Bronchial epithelial cell (primary cell): ENCODE results near the gene LRGUK. TPM values are rescaled to one million over a fixed set of nuclear protein-coding genes. Genes with fewer than 3 reads are reported as not detected.

ENCODE experiments used
- DNase-seq: peaks from one replicate; pipeline ENCODE4 v3.0.0-alpha.2; 2010; ENCODE audit warnings: low read depth
- FAIRE-seq: peaks from 2 replicates; lab custom pipeline; 2011; peaks lifted over from hg19 to GRCh38; lab: Jason Lieb, UNC
- H3K27me3 ChIP-seq: 2 replicates; pipeline ENCODE4 v1.5.1; 2011; ENCODE audit warnings: low read length; ENCODE audit not compliant: control insufficient read depth, insufficient read depth
- H3K36me3 ChIP-seq: 2 replicates; pipeline ENCODE4 v1.5.1; 2011; ENCODE audit warnings: low read length; ENCODE audit not compliant: control insufficient read depth, insufficient read depth
- H3K4me3 ChIP-seq: 2 replicates; pipeline ENCODE4 v1.5.1; 2011; ENCODE audit warnings: mild to moderate bottlenecking, low read depth, low read length, control low read depth
- total RNA-seq: library from RNA; depleted of rRNA; stranded (reverse); fragments of >200 nt; gene quantifications from 2 replicates; pipeline ENCODE4 v1.2.1, GENCODE V29; 2014
- TF ChIP-seq, protein P1 (sequence below): IDR thresholded peaks from 2 replicates; pipeline ENCODE4 v1.5.1; 2011; ENCODE audit warnings: mild to moderate bottlenecking, moderate library complexity, low read length, control low read depth, inconsistent platforms; ENCODE audit not compliant: insufficient read depth, severe bottlenecking

LRGUK gene
- total RNA-seq, 1 donor from 2014 or later, result under 0.01 TPM

DNA sequence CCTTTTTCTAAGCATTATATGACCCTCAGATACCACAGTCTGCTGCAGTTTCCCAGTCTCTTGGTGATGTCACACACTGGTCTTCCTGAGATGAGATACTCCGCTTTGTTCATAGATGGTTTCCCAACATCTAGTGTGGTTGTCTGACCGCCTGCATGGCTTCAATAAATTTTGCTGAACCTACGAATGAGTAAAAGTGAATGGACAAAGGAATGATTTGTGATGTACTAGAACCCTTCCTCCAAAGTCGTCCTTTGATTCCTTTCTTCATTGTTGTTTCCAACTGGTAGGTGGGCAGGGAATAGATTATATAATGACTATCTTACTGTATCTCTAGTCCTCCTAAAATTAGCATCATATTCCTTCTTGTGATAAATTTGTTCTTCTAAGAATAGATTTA, 107.1 kb downstream of the LRGUK start:
- no peak for FAIRE-seq
- no peaks in the 10 kb centered on the region for H3K36me3 ChIP-seq
- no peak for DNase-seq
- TF ChIP-seq, protein P1, sequence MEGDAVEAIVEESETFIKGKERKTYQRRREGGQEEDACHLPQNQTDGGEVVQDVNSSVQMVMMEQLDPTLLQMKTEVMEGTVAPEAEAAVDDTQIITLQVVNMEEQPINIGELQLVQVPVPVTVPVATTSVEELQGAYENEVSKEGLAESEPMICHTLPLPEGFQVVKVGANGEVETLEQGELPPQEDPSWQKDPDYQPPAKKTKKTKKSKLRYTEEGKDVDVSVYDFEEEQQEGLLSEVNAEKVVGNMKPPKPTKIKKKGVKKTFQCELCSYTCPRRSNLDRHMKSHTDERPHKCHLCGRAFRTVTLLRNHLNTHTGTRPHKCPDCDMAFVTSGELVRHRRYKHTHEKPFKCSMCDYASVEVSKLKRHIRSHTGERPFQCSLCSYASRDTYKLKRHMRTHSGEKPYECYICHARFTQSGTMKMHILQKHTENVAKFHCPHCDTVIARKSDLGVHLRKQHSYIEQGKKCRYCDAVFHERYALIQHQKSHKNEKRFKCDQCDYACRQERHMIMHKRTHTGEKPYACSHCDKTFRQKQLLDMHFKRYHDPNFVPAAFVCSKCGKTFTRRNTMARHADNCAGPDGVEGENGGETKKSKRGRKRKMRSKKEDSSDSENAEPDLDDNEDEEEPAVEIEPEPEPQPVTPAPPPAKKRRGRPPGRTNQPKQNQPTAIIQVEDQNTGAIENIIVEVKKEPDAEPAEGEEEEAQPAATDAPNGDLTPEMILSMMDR, result no peak
- H3K27me3 ChIP-seq, result no peaks in the 10 kb centered on the region
- H3K4me3 ChIP-seq, result no peak overlapping the region

DNA sequence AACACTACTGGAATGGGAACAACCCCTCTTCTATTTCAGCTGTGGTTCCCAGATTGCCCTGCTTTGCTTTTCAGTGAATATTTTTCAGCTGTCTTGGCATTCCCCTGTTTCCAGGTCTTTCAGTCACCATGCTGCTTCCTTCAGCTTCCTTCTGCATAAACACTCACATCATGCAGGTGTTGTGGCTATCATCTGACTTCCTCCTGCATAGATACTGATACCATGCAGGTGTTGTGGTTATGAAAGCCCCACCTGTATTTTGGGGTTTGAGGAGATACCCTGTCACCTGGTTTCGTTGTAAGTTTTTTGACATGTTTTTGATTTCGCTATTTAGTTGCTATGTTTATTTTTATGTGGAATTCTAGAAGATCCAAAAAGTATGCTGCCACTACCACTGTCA, 118.1 kb downstream of the LRGUK start:
- FAIRE-seq (no peak), DNase-seq (no peak)
- Histone ChIP-seq H3K4me3 (no peak overlapping the region), H3K36me3 (no peaks in the 10 kb centered on the region), H3K27me3 (no peaks in the 10 kb centered on the region)
- TF ChIP-seq, protein P1, result no peak

DNA sequence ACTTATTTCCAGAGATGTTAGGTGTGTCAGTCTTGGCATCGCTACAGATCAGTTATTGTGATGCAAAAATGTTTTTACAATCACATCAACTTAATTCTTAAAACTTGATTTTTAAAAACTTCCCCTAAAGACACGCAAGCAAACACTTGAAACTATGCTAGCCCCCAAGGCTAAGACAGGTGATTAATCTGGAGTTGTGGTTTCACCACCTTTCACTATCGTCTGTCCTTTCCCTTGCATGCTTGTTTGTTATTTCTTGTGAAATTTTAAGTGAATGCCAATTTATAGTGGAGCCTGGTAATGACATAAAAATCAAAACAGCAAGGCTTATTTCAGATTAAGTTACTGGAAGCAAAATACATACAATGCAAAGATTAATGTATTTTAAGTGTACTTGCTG, 119.2 kb downstream of the LRGUK start:
- FAIRE-seq (no peak), DNase-seq (no peak)

DNA sequence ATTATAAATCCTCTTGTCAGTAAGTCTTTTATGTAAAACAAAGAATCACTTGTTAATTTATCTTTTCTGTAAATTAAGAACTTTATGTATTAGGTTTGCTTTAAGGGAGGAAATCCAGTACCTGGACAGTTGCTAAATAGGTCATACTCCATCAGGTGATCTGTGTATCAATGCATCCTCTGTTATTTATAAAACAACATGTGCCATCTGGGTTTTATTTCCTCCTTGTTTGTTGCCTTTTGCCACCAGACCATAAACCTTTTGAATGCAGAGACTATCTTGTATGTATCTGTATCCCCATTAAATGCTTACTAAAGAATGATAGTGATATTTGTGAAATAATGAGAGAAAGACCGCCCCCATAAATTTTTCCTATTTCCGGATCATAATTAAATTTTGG, 119.6 kb downstream of the LRGUK start:
- DNase-seq (no peak), FAIRE-seq (no peak)
- TF ChIP-seq, protein P1, result no peak
- no peaks in the 10 kb centered on the region for H3K36me3 ChIP-seq
- H3K4me3 ChIP-seq, result no peak overlapping the region
- H3K27me3 ChIP-seq, result no peaks in the 10 kb centered on the region

More for the DNA sequence above, 119.2 kb downstream of the LRGUK start:
- Histone ChIP-seq H3K36me3 (no peaks in the 10 kb centered on the region), H3K27me3 (no peaks in the 10 kb centered on the region), H3K4me3 (no peak overlapping the region)
- TF ChIP-seq, protein P1, result no peak

DNA sequence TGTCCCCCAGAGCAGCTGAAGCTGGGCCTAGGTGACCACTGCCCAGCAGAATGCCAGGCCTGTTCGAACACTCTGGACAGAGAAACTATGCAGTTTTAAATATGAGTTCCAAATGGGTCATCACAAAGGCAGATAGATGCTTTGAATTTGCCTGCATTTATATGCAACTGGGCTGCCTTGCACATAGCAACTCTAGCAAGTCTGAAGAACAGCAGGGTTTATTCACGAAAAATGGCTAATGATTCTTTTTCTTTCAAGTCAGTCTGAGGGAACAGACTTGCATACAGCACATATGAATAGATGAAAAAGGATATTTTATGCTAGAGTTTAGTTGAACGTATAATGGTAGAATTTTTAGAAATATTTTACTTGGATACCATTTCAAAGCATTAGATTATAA, 121.1 kb downstream of the LRGUK start:
- DNase-seq (no peak), FAIRE-seq (no peak)
- TF ChIP-seq, protein P1, result no peak
- H3K36me3 ChIP-seq, result no peaks in the 10 kb centered on the region
- no peaks in the 10 kb centered on the region for H3K27me3 ChIP-seq
- no peak overlapping the region for H3K4me3 ChIP-seq

DNA sequence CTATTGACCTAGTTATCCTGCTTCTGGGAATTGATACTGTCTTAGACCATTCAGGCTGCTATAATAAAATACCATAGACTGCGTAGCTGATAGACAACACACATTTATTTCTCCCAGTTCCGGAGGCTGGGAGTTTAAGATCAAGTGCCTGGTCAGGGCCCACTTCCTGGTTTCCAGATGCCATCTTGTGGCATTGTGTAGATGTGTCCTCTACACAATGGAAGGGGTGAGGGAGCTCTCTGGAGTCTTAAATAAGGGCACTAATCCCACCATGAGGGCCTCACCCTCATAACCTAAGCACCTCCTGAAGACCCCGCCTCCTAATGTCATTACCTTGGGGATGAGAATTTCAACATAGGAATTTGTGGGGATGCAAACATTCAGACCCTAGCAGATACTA, 127.2 kb downstream of the LRGUK start:
- Histone ChIP-seq H3K36me3 (no peaks in the 10 kb centered on the region), H3K4me3 (no peak overlapping the region), H3K27me3 (no peaks in the 10 kb centered on the region)
- TF ChIP-seq, protein P1, result peak; percentile 23
- FAIRE-seq (no peak), DNase-seq (peak; percentile 17)
